K562 (cell line): Measurements from ENCODE around the gene PNPLA7. TPM values are rescaled to one million over a fixed set of nuclear protein-coding genes. Genes with fewer than 3 reads are reported as not detected.

Experiments used
- ATAC-seq: fragments of 200-7000 bp; cut with Tn5 transposase; 3 replicates; pipeline ENCODE4 v1.9.1; 2020; ENCODE audit warnings: moderate library complexity
- BruUV-seq: library from RNA; stranded (reverse); fragments of 400-500 nt; replicated peaks from 2 replicates; lab custom pipeline; 2021; lab: Mats Ljungman, UMichigan
- CTCF ChIA-PET: fragments of 300-600 bp; formaldehyde crosslinking; extraction: SDS; loops from one replicate; lab custom pipeline; 2021; ENCODE audit warnings: low intra/inter-chr PET ratio; lab: Yijun Ruan, JAX
- POLR2A ChIA-PET: fragments of 300-600, 350-650 bp; sonication (Branson Sonifier 250); formaldehyde crosslinking; extraction: SDS; loops from one replicate; lab custom pipeline; 2021; ENCODE audit warnings: antibody characterized with exemption, inconsistent platforms; lab: Yijun Ruan, JAX
- DNase-seq, 4 experiments: peaks; one replicate each; pipeline versions ENCODE4 v3.0.0 to v3.0.0-alpha.2; 2011 to 2018; ENCODE audit warnings: low spot score in 3 of 4, mixed read lengths in 3 of 4; ENCODE audit errors: extremely low read depth in 1 of 4
- FAIRE-seq: peaks from 2 replicates; lab custom pipeline; 2011; peaks lifted over from hg19 to GRCh38; lab: Jason Lieb, UNC
- H2AFZ ChIP-seq: 2 replicates; pipeline ENCODE4 v1.6.0; 2011; ENCODE audit warnings: low read depth, low read length, control low read depth, inconsistent platforms
- H3K27ac ChIP-seq: fragments of 200-600 bp; 3 replicates; pipeline ENCODE4 v1.8.0; 2011; ENCODE audit warnings: low read depth, mild to moderate bottlenecking, control low read depth, inconsistent platforms, low read length, moderate library complexity, mixed read lengths; ENCODE audit errors: extremely low read depth
- H3K27me3 ChIP-seq, 2 experiments: fragments of 300-600 bp in 1 of 2; 2 replicates in 1 of 2; 3 replicates in 1 of 2; pipeline versions ENCODE4 v1.6.0 to v1.8.0; 2011; ENCODE audit warnings: inconsistent platforms in 2 of 2, low read length in 2 of 2, mild to moderate bottlenecking in 1 of 2, mixed read lengths in 1 of 2, moderate library complexity in 1 of 2; ENCODE audit not compliant: control insufficient read depth in 2 of 2, insufficient read depth in 2 of 2
- H3K36me3 ChIP-seq: fragments of 300-600 bp; 3 replicates; pipeline ENCODE4 v1.8.0; 2011; ENCODE audit warnings: mild to moderate bottlenecking, low read length, inconsistent platforms; ENCODE audit not compliant: control insufficient read depth, insufficient read depth
- H3K4me1 ChIP-seq, 2 experiments: fragments of 200-600 bp in 1 of 2; replicated peaks in 1 of 2; 2 replicates in 1 of 2; 3 replicates in 1 of 2; pipeline versions ENCODE4 v1.5.1 to v1.8.0; 2011; ENCODE audit warnings: inconsistent platforms in 2 of 2, low read length in 2 of 2, mild to moderate bottlenecking in 1 of 2, mixed read lengths in 1 of 2, moderate library complexity in 1 of 2; ENCODE audit not compliant: control insufficient read depth in 2 of 2, insufficient read depth in 2 of 2
- H3K4me2 ChIP-seq: 2 replicates; pipeline ENCODE4 v1.6.1; 2011; ENCODE audit warnings: low read length, control low read depth, inconsistent platforms, mixed read lengths; ENCODE audit not compliant: insufficient read depth
- H3K4me3 ChIP-seq: fragments of 200-600 bp; sonication (generic), shearing (Covaris generic); 2 replicates; pipeline ENCODE4 v1.5.1; 2016; ENCODE audit warnings: control low read depth, inconsistent platforms
- H3K79me2 ChIP-seq: fragments of 200-600 bp; 3 replicates; pipeline ENCODE4 v1.8.0; 2011; ENCODE audit warnings: low read length, inconsistent platforms; ENCODE audit not compliant: control insufficient read depth, insufficient read depth
- H3K9ac ChIP-seq, 2 experiments: 2 replicates each; pipeline versions ENCODE4 v1.6.0 to v1.6.1; 2011; ENCODE audit warnings: low read depth in 2 of 2, low read length in 2 of 2, control low read depth in 1 of 2, inconsistent platforms in 1 of 2, mild to moderate bottlenecking in 1 of 2, mixed read lengths in 1 of 2; ENCODE audit not compliant: insufficient read depth in 1 of 2
- H3K9me1 ChIP-seq: one replicate; pipeline ENCODE4 v1.6.0; 2011; ENCODE audit warnings: inconsistent platforms, mild to moderate bottlenecking, low read length, moderate library complexity; ENCODE audit not compliant: control insufficient read depth, insufficient read depth
- H3K9me3 ChIP-seq: replicated peaks from 2 replicates; pipeline ENCODE4 v1.5.1; 2011; ENCODE audit warnings: low read depth, low read length, inconsistent platforms; ENCODE audit not compliant: control insufficient read depth, insufficient read depth
- H4K20me1 ChIP-seq: replicated peaks from 2 replicates; pipeline ENCODE4 v1.6.1; 2011; ENCODE audit warnings: low read length, inconsistent platforms, mixed read lengths; ENCODE audit not compliant: control insufficient read depth, insufficient read depth
- CLOCK ChIP-seq: fragments of 250-450 bp; sonication (Bioruptor Pico); IDR thresholded peaks from 2 replicates; pipeline ENCODE4 v1.4.0; 2020; ENCODE audit warnings: mild to moderate bottlenecking, moderate library complexity, borderline replicate concordance
- FOXA3 ChIP-seq, 2 experiments: fragments of 450-650 bp in 1 of 2; sonication (generic) in 1 of 2; formaldehyde crosslinking; IDR thresholded peaks in 1 of 2; conservative IDR thresholded peaks in 1 of 2; 2 replicates each; pipeline versions ENCODE4 v1.4.0 to v1.8.0; 2020 to 2022; ENCODE audit warnings: mild to moderate bottlenecking in 2 of 2, missing genetic modification reagents in 1 of 2
- HNRNPH1 ChIP-seq: fragments of 200-400 bp; formaldehyde crosslinking; optimal IDR thresholded peaks from 2 replicates; pipeline ENCODE3; 2017; ENCODE audit warnings: low read depth, mild to moderate bottlenecking, low read length, moderate library complexity
- L3MBTL2 ChIP-seq: fragments of 450-650 bp; IDR thresholded peaks from 2 replicates; pipeline ENCODE4 v1.6.1; 2016; ENCODE audit warnings: mild to moderate bottlenecking, moderate library complexity
- NFXL1 ChIP-seq: fragments of 450-650 bp; formaldehyde crosslinking; IDR thresholded peaks from 2 replicates; pipeline ENCODE4 v1.4.0; 2021; ENCODE audit warnings: mild to moderate bottlenecking
- NR2C1 ChIP-seq, 2 experiments: fragments of 450-650 bp; IDR thresholded peaks; 2 replicates each; pipeline ENCODE4 v1.6.1; 2017; ENCODE audit warnings: mild to moderate bottlenecking in 2 of 2, antibody characterized with exemption in 1 of 2, inconsistent platforms in 1 of 2, missing compliant biosample characterization in 1 of 2, missing genetic modification characterization in 1 of 2
- OTX1 ChIP-seq: fragments of 450-650 bp; formaldehyde crosslinking; IDR thresholded peaks from 2 replicates; pipeline ENCODE4 v1.4.0; 2022; ENCODE audit warnings: mild to moderate bottlenecking
- POLR2G ChIP-seq: fragments of 200-400 bp; formaldehyde crosslinking; IDR thresholded peaks from 2 replicates; pipeline ENCODE4 v1.6.1; 2017; ENCODE audit warnings: low read depth, mild to moderate bottlenecking, antibody characterized with exemption, low read length, moderate library complexity
- RBFOX2 ChIP-seq: fragments of 200-400 bp; formaldehyde crosslinking; IDR thresholded peaks from 2 replicates; pipeline ENCODE4 v1.6.1; 2017; ENCODE audit warnings: low read depth, mild to moderate bottlenecking, low read length, moderate library complexity
- WGBS: fragments of 100-300 bp; shearing (Covaris generic); methylation state at CpG from one replicate; pipeline ENCODE4 v1.1.6; 2016; ENCODE audit warnings: low coverage, mixed read lengths; ENCODE audit not compliant: insufficient coverage; ENCODE audit errors: missing lambda C conversion rate; 5-methylcytosine and 5-hydroxymethylcytosine counted together
- in situ Hi-C: fragments of 300-500 bp; cut with MboI; formaldehyde crosslinking; loops from 4 replicates; pipeline ENCODE4 v1.15.0; 2018; ENCODE audit warnings: inconsistent platforms, mixed read lengths
- intact Hi-C: fragments of 100-400 bp; cut with micrococcal nuclease; formaldehyde crosslinking; loops from 2 replicates; pipeline ENCODE4 v1.14.2; 2022
- polyA plus RNA-seq, 8 experiments: library from polyadenylated mRNA; depleted of rRNA in 4 of 8; stranded (reverse) in 5 of 8; unstranded in 3 of 8; fragments of >200 nt; fragmentation: Nextera tagmentation in 2 of 8; fragmentation: Illumina TruSeq in 1 of 8; extraction: Ambion mirVana in 2 of 8; extraction: Trizol in 1 of 8; gene quantifications; 2 replicates each; pipeline versions ENCODE4 v1.2.1 to v1.2.3, GENCODE V29; 2011 to 2014; ENCODE audit warnings: inconsistent platforms in 1 of 8, missing spikeins in 1 of 8
- total RNA-seq, 7 experiments: library from RNA; depleted of rRNA in 6 of 7; stranded (reverse); fragments of >200 nt in 6 of 7; fragmentation: Illumina TruSeq in 2 of 7; extraction: Trizol in 2 of 7; gene quantifications; 2 replicates each; pipeline versions ENCODE4 v1.2.1 to v1.2.3, GENCODE V29; 2011 to 2021; ENCODE audit warnings: low replicate concordance in 1 of 7

Gene PNPLA7
- total and polyA plus RNA-seq, 9 of the 15 experiments (the other 6 are each of a cell fraction or from before 2014, with no cell fraction given) = 0.01 to 0.85 (median 0.19) TPM; not detected in 1

- FAIRE-seq = no peak
- Histone ChIP-seq H3K9me3 (no peaks in the 10 kb centered on the region), H3K4me2 (no peak overlapping the region), H3K79me2 (peaks cover 17% of the 10 kb centered on the region), H3K9me1 (peaks cover 8% of the 10 kb centered on the region), H2AFZ (no peak overlapping the region), H3K27me3 (no peaks in the 10 kb centered on the region), H3K27ac (no peak overlapping the region), H3K36me3 (peaks cover 89% of the 10 kb centered on the region; the same call in 2 of the 3 replicates), H3K4me3 (no peak overlapping the region), H3K9ac (peak overlapping the region in 1 of 2 experiments; percentile 83; a peak in 2 of 4 replicates), H3K4me1 (peaks cover 11 to 65% of the 10 kb centered on the region in 2 experiments; a peak in 4 of 5 replicates), H4K20me1 (peaks cover 13% of the 10 kb centered on the region; the same call in 1 of the 2 replicates)
- WGBS = 90% methylated on average over 8 of the region's 8 CpGs
- ChIA-PET POLR2A (interaction anchor here (0.5 to 0.7 kb wide), 3 partner anchors 355 to 805 kb away, joined by 3 to 4 read pairs (median 3); no protein-coding TSS in a partner anchor), CTCF (no interaction called here)
- intact Hi-C loops (loop anchor here (10.0 kb wide), 1 partner anchor 91 kb away; no protein-coding TSS in a partner anchor), in situ Hi-C loops (no loop called here)
- TF ChIP-seq NR2C1 (IDR thresholded peaks at IDR 0.05) = no peak
- no peak for TF ChIP-seq NR2C1 (tag; IDR thresholded peaks at IDR 0.05)
- no peak for TF ChIP-seq HNRNPH1
- peak; percentile 55 for TF ChIP-seq RBFOX2
- peak; percentile 49; the same call in 1 of the 2 replicates for TF ChIP-seq POLR2G
- TF ChIP-seq OTX1 = no peak
- TF ChIP-seq CLOCK (CRISPR knock-in tag) = no peak
- no peak for TF ChIP-seq NFXL1 (CRISPR knock-in tag)
- TF ChIP-seq L3MBTL2 = no peak
- TF ChIP-seq FOXA3 (CRISPR knock-in tag; conservative IDR thresholded peaks at IDR 0.05 in 1 of 2, IDR thresholded peaks at IDR 0.05 in 1 of 2) = no peak
- ATAC-seq = no peak
- no peak for DNase-seq
- no TSS peak for BruUV-seq
These were observed 33.8 kb upstream of the PNPLA7 start for GRCh38 chr9:137583957-137584356.
